H9 (cell line): Measurements from ENCODE around the gene MAP3K20. TPM values are rescaled to one million over a fixed set of nuclear protein-coding genes. Genes with fewer than 3 reads are reported as not detected.

Source experiments
- DNase-seq: peaks from one replicate; pipeline ENCODE4 v3.0.0-alpha.2; 2017
- H2AFZ ChIP-seq: one replicate; pipeline ENCODE4 v1.6.1; 2013; ENCODE audit warnings: mild to moderate bottlenecking, low read length, control low read depth, moderate library complexity
- H2AK5ac ChIP-seq: 2 replicates; pipeline ENCODE4 v1.6.1; 2013; ENCODE audit warnings: low read length, control low read depth, mixed read lengths; ENCODE audit not compliant: insufficient read length
- H2BK120ac ChIP-seq: one replicate; pipeline ENCODE4 v1.6.1; 2013; ENCODE audit warnings: low read depth, mild to moderate bottlenecking, low read length, control low read depth, inconsistent platforms; ENCODE audit not compliant: poor library complexity, severe bottlenecking
- H2BK12ac ChIP-seq: 2 replicates; pipeline ENCODE4 v1.6.1; 2013; ENCODE audit warnings: low read length, control low read depth, mixed read lengths, low read depth; ENCODE audit not compliant: insufficient read length
- H2BK15ac ChIP-seq: 2 replicates; pipeline ENCODE4 v1.6.1; 2013; ENCODE audit warnings: low read depth, low read length, control low read depth
- H2BK20ac ChIP-seq: one replicate; pipeline ENCODE4 v1.6.1; 2013; ENCODE audit warnings: low read depth, mild to moderate bottlenecking, low read length, control low read depth, inconsistent platforms; ENCODE audit not compliant: poor library complexity, severe bottlenecking
- H2BK5ac ChIP-seq: 2 replicates; pipeline ENCODE4 v1.6.1; 2013; ENCODE audit warnings: low read length, control low read depth, mixed read lengths; ENCODE audit not compliant: insufficient read length
- H3K14ac ChIP-seq: 2 replicates; pipeline ENCODE4 v1.6.1; 2013; ENCODE audit warnings: low read length, control low read depth; ENCODE audit not compliant: insufficient read depth
- H3K18ac ChIP-seq: 2 replicates; pipeline ENCODE4 v1.6.1; 2013; ENCODE audit warnings: low read depth, mild to moderate bottlenecking, mixed read lengths, low read length, control low read depth; ENCODE audit not compliant: insufficient read length
- H3K23ac ChIP-seq: 2 replicates; pipeline ENCODE4 v1.6.1; 2013; ENCODE audit warnings: low read length, control low read depth, mixed read lengths, low read depth; ENCODE audit not compliant: insufficient read length
- H3K23me2 ChIP-seq: 2 replicates; pipeline ENCODE4 v1.6.1; 2013; ENCODE audit warnings: low read depth, mild to moderate bottlenecking, mixed read lengths, low read length, control low read depth; ENCODE audit not compliant: insufficient read length, poor library complexity, severe bottlenecking
- H3K27ac ChIP-seq: 2 replicates; pipeline ENCODE4 v1.5.1; 2013; ENCODE audit warnings: low read length, control low read depth, mixed read lengths, low read depth; ENCODE audit not compliant: insufficient read length
- H3K27me3 ChIP-seq: 2 replicates; pipeline ENCODE4 v1.6.1; 2013; ENCODE audit warnings: low read length, control low read depth, inconsistent platforms; ENCODE audit not compliant: insufficient read depth
- H3K4ac ChIP-seq: 2 replicates; pipeline ENCODE4 v1.6.1; 2013; ENCODE audit warnings: low read depth, mild to moderate bottlenecking, control low read depth, inconsistent platforms, low read length, moderate library complexity
- H3K4me1 ChIP-seq: 2 replicates; pipeline ENCODE4 v1.6.1; 2013; ENCODE audit warnings: low read length, control low read depth, inconsistent platforms; ENCODE audit not compliant: insufficient read depth
- H3K4me2 ChIP-seq: 2 replicates; pipeline ENCODE4 v1.6.1; 2013; ENCODE audit warnings: low read length, control low read depth, mixed read lengths; ENCODE audit not compliant: insufficient read length, insufficient read depth
- H3K56ac ChIP-seq: 2 replicates; pipeline ENCODE4 v1.6.1; 2013; ENCODE audit warnings: low read depth, mild to moderate bottlenecking, mixed read lengths, low read length, control low read depth; ENCODE audit not compliant: insufficient read length
- H3K79me1 ChIP-seq: 2 replicates; pipeline ENCODE4 v1.6.1; 2013; ENCODE audit warnings: low read depth, mild to moderate bottlenecking, moderate library complexity, low read length, control low read depth, inconsistent platforms; ENCODE audit not compliant: insufficient read depth, poor library complexity, severe bottlenecking
- H3K79me2 ChIP-seq: 2 replicates; pipeline ENCODE4 v1.6.1; 2013; ENCODE audit warnings: low read length, control low read depth, inconsistent platforms; ENCODE audit not compliant: insufficient read depth
- H3K9ac ChIP-seq: 2 replicates; pipeline ENCODE4 v1.6.1; 2013; ENCODE audit warnings: low read length, control low read depth, mixed read lengths; ENCODE audit not compliant: insufficient read length; ENCODE audit errors: extremely low read depth
- H3K9me3 ChIP-seq: one replicate; pipeline ENCODE4 v1.6.1; 2013; ENCODE audit warnings: low read depth, low read length, inconsistent platforms; ENCODE audit not compliant: control insufficient read depth
- H3T11ph ChIP-seq: one replicate; pipeline ENCODE4 v1.6.1; 2013; ENCODE audit warnings: mild to moderate bottlenecking, low read length, control low read depth, inconsistent platforms
- H4K20me1 ChIP-seq: one replicate; pipeline ENCODE4 v1.6.1; 2013; ENCODE audit not compliant: control insufficient read depth, insufficient read length, insufficient read depth
- H4K5ac ChIP-seq: 2 replicates; pipeline ENCODE4 v1.6.1; 2013; ENCODE audit warnings: low read depth, mild to moderate bottlenecking, mixed read lengths, low read length, control low read depth; ENCODE audit not compliant: insufficient read length
- H4K8ac ChIP-seq: replicated peaks from 2 replicates; pipeline ENCODE4 v1.6.1; 2013; ENCODE audit warnings: low read length, control low read depth, mixed read lengths, low read depth; ENCODE audit not compliant: insufficient read length
- H4K91ac ChIP-seq: 2 replicates; pipeline ENCODE4 v1.6.1; 2013; ENCODE audit warnings: low read depth, mild to moderate bottlenecking, moderate library complexity, mixed read lengths, low read length, control low read depth; ENCODE audit not compliant: insufficient read length
- H3K27ac Mint-ChIP-seq, 3 experiments: 2 replicates in 2 of 3; 3 replicates in 1 of 3; pipeline ENCODE4 v1.8.0; 2020 to 2021; ENCODE audit warnings: mixed read lengths in 3 of 3, mild to moderate bottlenecking in 1 of 3, moderate library complexity in 1 of 3
- H3K27me3 Mint-ChIP-seq: 2 replicates; pipeline ENCODE4 v1.8.0; 2021; ENCODE audit warnings: low read depth, mild to moderate bottlenecking, moderate library complexity, mixed read lengths
- H3K36me3 Mint-ChIP-seq, 3 experiments: 2 replicates in 2 of 3; 3 replicates in 1 of 3; pipeline ENCODE4 v1.8.0; 2020 to 2021; ENCODE audit warnings: low read depth in 3 of 3, mixed read lengths in 3 of 3; ENCODE audit not compliant: insufficient read depth in 1 of 3
- H3K4me1 Mint-ChIP-seq, 2 experiments: 2 replicates each; pipeline ENCODE4 v1.8.0; 2020; ENCODE audit warnings: mixed read lengths in 2 of 2
- H3K4me3 Mint-ChIP-seq, 2 experiments: 2 replicates in 1 of 2; 3 replicates in 1 of 2; pipeline ENCODE4 v1.8.0; 2020 to 2021; ENCODE audit warnings: mild to moderate bottlenecking in 2 of 2, mixed read lengths in 2 of 2, moderate library complexity in 1 of 2
- H3K9me3 Mint-ChIP-seq, 2 experiments: 2 replicates in 1 of 2; 3 replicates in 1 of 2; pipeline ENCODE4 v1.8.0; 2020; ENCODE audit warnings: mild to moderate bottlenecking in 2 of 2, mixed read lengths in 2 of 2, moderate library complexity in 1 of 2
- CTCF ChIP-seq: fragments of 200-600 bp; sonication (generic); conservative IDR thresholded peaks from 3 replicates; pipeline ENCODE4 v1.8.0; 2021; ENCODE audit warnings: antibody characterized with exemption, mild to moderate bottlenecking
- total RNA-seq: library from RNA; stranded (reverse); gene quantifications from 2 replicates; pipeline ENCODE4 v1.2.1, GENCODE V29; 2021

The MAP3K20 gene
- total RNA-seq, 1 experiment from 2014 or later: 8.7 TPM

GRCh38 chr2:173145454-173145853 is 69.8 kb downstream of the MAP3K20 start:
- no peaks in the 10 kb centered on the region for H4K20me1 ChIP-seq
- Mint-ChIP-seq H3K27ac (no peak overlapping the region; a peak in 1 of 7 replicates), H3K27me3 (no peaks in the 10 kb centered on the region; the same call in 1 of the 2 replicates), H3K36me3 (peaks cover 12 to 30% (median 13%) of the 10 kb centered on the region in 3 experiments), H3K4me1 (no peaks in the 10 kb centered on the region), H3K9me3 (peaks cover 21 to 28% of the 10 kb centered on the region in 2 experiments), H3K4me3 (no peak overlapping the region)
- H3K4ac ChIP-seq: no peak overlapping the region
- no peak overlapping the region for H2BK15ac ChIP-seq
- no peak overlapping the region for H4K8ac ChIP-seq
- H3K27me3 ChIP-seq: no peaks in the 10 kb centered on the region
- H3T11ph ChIP-seq: no peak overlapping the region
- H3K27ac ChIP-seq: no peak overlapping the region
- H3K4me2 ChIP-seq: no peak overlapping the region
- H3K56ac ChIP-seq: no peak overlapping the region
- no peak overlapping the region for H3K18ac ChIP-seq
- H2BK5ac ChIP-seq: no peak overlapping the region
- H2BK12ac ChIP-seq: no peak overlapping the region
- H2BK120ac ChIP-seq: no peak overlapping the region
- no peak for DNase-seq
- no peak for TF ChIP-seq CTCF
- H4K91ac ChIP-seq: no peak overlapping the region
- H3K23me2 ChIP-seq: no peaks in the 10 kb centered on the region
- no peak overlapping the region for H3K23ac ChIP-seq
- no peaks in the 10 kb centered on the region for H3K79me2 ChIP-seq
- H3K79me1 ChIP-seq: no peaks in the 10 kb centered on the region
- no peaks in the 10 kb centered on the region for H3K4me1 ChIP-seq
- H4K5ac ChIP-seq: no peak overlapping the region
- H2BK20ac ChIP-seq: no peak overlapping the region
- no peaks in the 10 kb centered on the region for H3K9me3 ChIP-seq
- H2AK5ac ChIP-seq: no peak overlapping the region
- H3K14ac ChIP-seq: no peak overlapping the region
- H2AFZ ChIP-seq: no peak overlapping the region
- H3K9ac ChIP-seq: no peak overlapping the region
